ENCODE results near the gene APLNR.

DNA sequence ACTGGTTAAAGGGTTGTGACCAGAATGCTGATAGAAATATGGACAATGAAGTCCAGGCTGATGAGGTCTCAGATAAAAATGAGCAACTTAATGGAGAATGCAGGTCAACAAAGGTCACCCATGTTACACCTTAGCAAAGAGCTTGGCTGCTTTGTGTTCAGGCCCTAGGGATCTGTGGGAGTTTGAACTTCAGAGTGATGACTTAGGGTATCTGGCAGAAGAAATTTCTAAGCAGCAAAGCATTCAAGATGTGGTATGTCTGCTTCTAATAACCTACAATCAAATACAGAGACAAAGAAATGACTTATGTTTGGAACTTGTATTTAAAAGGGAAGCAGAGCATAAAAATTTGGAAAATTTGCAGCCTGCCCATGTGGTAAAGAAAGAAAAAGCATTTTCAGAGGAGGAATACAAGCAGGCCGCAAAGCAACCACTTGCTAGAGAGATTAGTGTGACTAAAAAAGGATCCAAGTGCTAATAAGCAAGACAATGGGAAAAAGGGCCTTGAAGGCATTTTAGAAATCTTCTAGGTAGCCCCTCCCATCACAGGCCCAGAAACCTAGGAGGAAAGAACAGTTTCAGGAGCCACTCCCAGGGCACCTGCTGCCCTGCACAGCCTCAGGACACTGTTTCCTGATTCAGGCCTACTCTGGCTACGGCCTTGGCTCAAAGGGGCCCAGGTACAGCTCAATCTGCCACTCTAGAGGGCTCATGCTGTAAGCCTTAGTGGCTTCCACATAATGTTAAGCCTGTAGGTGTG lies 46.4 kb upstream of the APLNR start:
- TF ChIP-seq POLR2A (IDR thresholded peaks at IDR 0.05; ENCODE audit: control extremely low read depth in 1 of 2, low read depth in 2 of 2, low read length in 2 of 2): no peak
- TF ChIP-seq, protein P1, sequence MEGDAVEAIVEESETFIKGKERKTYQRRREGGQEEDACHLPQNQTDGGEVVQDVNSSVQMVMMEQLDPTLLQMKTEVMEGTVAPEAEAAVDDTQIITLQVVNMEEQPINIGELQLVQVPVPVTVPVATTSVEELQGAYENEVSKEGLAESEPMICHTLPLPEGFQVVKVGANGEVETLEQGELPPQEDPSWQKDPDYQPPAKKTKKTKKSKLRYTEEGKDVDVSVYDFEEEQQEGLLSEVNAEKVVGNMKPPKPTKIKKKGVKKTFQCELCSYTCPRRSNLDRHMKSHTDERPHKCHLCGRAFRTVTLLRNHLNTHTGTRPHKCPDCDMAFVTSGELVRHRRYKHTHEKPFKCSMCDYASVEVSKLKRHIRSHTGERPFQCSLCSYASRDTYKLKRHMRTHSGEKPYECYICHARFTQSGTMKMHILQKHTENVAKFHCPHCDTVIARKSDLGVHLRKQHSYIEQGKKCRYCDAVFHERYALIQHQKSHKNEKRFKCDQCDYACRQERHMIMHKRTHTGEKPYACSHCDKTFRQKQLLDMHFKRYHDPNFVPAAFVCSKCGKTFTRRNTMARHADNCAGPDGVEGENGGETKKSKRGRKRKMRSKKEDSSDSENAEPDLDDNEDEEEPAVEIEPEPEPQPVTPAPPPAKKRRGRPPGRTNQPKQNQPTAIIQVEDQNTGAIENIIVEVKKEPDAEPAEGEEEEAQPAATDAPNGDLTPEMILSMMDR (IDR thresholded peaks at IDR 0.05; ENCODE audit: control extremely low read depth in 1 of 3, insufficient read depth in 1 of 3, low read depth in 1 of 3, low read length in 3 of 3): no peak
- no peak for TF ChIP-seq POLR2AphosphoS5 (IDR thresholded peaks at IDR 0.05; ENCODE audit: low read depth, low read length)
- no peak for TF ChIP-seq CREB1 (IDR thresholded peaks at IDR 0.05)
- TF ChIP-seq TCF12 (IDR thresholded peaks at IDR 0.05; ENCODE audit: low read depth, low read length): no peak
- TF ChIP-seq EZH2 (IDR thresholded peaks at IDR 0.05; ENCODE audit: low read depth, low read length, severe bottlenecking): no peak
- TF ChIP-seq, protein P2, sequence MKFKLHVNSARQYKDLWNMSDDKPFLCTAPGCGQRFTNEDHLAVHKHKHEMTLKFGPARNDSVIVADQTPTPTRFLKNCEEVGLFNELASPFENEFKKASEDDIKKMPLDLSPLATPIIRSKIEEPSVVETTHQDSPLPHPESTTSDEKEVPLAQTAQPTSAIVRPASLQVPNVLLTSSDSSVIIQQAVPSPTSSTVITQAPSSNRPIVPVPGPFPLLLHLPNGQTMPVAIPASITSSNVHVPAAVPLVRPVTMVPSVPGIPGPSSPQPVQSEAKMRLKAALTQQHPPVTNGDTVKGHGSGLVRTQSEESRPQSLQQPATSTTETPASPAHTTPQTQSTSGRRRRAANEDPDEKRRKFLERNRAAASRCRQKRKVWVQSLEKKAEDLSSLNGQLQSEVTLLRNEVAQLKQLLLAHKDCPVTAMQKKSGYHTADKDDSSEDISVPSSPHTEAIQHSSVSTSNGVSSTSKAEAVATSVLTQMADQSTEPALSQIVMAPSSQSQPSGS (IDR thresholded peaks at IDR 0.05; ENCODE audit: low read length): no peak
- no peak for TF ChIP-seq SUZ12 (IDR thresholded peaks at IDR 0.05; ENCODE audit: low read length)
- TF ChIP-seq NANOG (IDR thresholded peaks at IDR 0.05; ENCODE audit: insufficient read depth, low read depth, low read length, poor library complexity, severe bottlenecking): no peak
